Astrocyte of the spinal cord (primary cell): ENCODE data around the gene ST8SIA5.

ENCODE experiments used
- DNase-seq: peaks from one replicate; pipeline ENCODE4 v3.0.0; 2011; ENCODE audit warnings: low read depth, low spot score
- H3K4me3 ChIP-seq: 2 replicates; pipeline ENCODE4 v1.5.1; 2011; ENCODE audit warnings: low read depth, mild to moderate bottlenecking, low read length, moderate library complexity
- in situ Hi-C: cut with HindIII; loops from 2 replicates; pipeline ENCODE4 v1.10.0; 2017; ENCODE audit warnings: low sequenced_read_pairs
- TF ChIP-seq, protein P1 (sequence below): IDR thresholded peaks from 2 replicates; pipeline ENCODE4 v1.5.1; 2012; ENCODE audit warnings: low read depth, mild to moderate bottlenecking, low read length, inconsistent platforms

Gene ST8SIA5

DNA sequence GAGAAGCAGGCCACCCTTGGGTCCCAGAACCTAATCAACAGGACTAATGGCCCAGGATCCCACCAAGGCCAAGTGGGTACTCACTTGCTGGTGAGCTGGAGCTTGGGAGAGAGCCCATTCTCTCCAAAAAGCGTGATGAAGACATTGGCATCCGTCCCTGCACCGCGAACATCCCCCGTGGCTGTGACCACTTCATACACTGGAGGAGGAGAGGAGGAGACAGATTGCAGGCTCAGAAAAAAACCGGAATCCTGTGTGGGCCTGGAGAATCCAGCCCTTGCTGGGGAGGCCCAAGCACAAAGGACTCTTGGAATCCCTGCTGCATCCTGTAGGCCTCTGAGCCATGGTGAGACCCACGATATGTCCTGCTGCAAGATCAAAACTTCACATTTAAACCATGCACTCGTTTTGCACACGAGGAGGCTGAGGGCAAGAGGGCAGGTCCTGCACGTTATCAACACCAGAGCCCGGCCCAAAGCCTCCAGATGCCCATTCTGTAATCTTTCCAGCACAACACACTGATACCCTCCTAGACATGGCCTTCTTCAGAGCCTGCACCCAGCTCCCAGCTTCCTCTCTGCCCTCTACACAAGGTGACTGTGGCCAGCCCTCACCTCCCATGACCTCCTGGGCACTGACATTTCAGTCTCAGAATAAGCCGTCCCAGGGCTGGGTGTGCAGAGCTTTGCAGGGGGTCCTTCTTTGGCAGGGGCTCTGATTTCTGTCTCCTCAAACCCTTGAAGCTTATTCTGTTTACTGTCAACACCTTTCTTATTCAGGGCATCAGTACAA, 107.6 kb downstream of the ST8SIA5 start:
- in situ Hi-C loops, result no loop called here
- H3K4me3 ChIP-seq, result no peak overlapping the region
- DNase-seq, result no peak
- TF ChIP-seq, protein P1, sequence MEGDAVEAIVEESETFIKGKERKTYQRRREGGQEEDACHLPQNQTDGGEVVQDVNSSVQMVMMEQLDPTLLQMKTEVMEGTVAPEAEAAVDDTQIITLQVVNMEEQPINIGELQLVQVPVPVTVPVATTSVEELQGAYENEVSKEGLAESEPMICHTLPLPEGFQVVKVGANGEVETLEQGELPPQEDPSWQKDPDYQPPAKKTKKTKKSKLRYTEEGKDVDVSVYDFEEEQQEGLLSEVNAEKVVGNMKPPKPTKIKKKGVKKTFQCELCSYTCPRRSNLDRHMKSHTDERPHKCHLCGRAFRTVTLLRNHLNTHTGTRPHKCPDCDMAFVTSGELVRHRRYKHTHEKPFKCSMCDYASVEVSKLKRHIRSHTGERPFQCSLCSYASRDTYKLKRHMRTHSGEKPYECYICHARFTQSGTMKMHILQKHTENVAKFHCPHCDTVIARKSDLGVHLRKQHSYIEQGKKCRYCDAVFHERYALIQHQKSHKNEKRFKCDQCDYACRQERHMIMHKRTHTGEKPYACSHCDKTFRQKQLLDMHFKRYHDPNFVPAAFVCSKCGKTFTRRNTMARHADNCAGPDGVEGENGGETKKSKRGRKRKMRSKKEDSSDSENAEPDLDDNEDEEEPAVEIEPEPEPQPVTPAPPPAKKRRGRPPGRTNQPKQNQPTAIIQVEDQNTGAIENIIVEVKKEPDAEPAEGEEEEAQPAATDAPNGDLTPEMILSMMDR, result no peak

DNA sequence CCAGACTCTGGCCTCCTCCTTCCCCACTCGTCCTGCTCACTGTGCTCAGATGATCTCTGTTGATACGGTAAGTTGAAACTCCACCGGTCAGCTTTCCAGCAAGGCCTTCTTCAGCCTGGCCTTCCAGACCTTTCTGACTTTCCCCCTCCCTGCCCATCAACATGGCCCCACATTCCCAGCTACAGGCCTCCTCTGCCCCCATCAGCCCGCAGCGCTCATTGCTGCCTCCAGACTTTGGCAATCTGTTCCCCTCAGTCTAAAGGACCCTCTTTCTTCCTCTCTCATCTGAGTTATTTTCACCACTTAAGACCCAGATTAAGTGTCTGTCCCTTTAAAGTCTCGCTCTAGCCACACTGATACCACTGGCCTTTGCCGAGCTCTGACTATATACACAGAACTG, 110.4 kb downstream of the ST8SIA5 start:
- in situ Hi-C loops, result no loop called here
- TF ChIP-seq, protein P1, result no peak
- no peak for DNase-seq
- no peak overlapping the region for H3K4me3 ChIP-seq

DNA sequence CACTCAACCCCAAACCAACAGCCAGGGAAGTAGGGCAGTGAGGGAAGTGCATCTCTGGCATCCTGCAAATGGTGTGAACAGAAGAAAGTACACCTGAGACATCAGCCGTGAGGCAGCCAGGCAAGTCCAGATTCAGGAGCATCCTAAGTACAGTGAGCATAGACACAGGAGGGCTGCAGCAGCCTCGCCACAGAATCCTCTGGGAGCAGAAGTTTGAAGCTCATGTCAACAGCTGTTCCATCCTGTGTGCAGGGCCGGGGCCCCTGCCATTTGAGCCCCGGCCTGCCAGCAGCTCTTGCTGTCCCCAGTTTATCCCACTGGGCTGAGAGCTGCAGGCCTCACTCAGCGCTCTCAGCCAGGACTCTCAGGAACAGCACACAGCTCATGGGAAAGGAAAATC, 114.3 kb downstream of the ST8SIA5 start:
- TF ChIP-seq, protein P1, result no peak
- in situ Hi-C loops, result no loop called here
- no peak overlapping the region for H3K4me3 ChIP-seq
- no peak for DNase-seq

DNA sequence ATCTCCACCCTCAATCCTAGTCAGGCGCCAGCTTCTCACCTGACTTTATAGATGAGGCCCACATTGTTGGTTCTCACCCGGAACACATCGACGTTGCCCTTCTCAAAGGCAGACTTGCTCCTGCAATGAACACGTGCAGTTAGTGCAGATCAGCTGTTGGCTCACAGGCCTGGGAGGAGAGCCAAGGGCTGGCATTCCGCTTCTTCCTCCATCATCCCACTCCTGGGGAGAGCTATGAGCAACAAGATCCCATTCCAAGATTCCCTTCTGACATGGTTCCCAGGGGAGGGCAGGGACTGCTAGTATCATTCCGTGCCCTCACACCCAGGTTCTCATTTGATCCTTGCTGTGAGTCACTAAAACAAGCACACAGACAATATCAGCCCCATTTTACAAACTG, 114.9 kb downstream of the ST8SIA5 start:
- in situ Hi-C loops, result no loop called here
- TF ChIP-seq, protein P1, result no peak
- no peak for DNase-seq
- no peak overlapping the region for H3K4me3 ChIP-seq

DNA sequence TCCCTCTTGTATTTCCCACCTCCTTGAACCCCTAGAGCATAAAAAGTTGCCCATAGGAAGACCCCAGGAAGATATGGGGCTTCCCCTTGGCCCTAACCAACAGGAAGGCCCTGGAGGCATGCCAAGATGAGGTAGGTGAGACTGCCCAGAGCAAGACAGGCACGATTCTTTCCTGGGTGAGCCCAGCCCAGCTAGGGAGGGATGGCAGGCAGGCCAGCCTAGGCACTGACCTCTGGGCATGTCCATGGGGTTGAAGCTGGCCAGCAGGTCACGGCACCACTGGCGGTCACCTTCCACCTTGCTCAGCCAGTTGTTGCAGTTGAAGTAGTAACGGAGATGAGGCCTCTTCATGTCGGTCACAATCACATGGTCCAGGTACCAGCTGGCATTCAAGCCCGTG, 117.5 kb downstream of the ST8SIA5 start:
- in situ Hi-C loops, result no loop called here
- TF ChIP-seq, protein P1, result no peak
- no peak for DNase-seq
- no peak overlapping the region for H3K4me3 ChIP-seq

DNA sequence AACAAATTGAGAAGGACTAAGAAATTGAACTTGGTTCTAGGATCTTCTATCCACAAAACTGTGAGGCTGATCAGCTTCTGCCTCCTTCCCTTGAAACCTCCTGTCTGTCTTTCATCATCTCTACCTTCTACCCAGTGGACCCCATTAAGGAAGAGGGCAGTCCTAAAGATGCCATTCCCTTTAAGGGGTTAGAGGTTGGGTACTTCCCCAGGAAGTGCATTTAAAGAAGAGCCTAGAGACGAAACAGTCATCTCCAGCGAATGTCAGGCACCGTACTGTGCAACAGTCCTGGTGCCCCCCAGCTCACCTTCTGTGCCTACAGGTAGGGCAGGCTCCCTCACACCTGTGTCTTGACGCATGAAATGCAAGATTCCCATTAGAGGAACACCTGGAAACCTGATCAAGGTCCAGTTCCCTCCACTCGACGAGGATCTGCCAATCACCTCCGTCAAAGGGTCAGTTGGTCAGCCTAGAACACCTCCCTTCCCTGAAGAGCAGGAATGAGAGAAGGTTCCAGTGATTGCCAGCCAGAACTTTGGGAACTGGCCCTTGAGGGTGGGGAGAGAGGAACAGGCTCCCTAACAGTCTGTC, 120.7 kb downstream of the ST8SIA5 start:
- DNase-seq, result no peak

More for the DNA sequence above, 120.7 kb downstream of the ST8SIA5 start:
- TF ChIP-seq, protein P1, result no peak
- in situ Hi-C loops, result no loop called here
- H3K4me3 ChIP-seq, result no peak overlapping the region
